A549 (cell line): Measurements from ENCODE around the gene PANX1.

Source experiments
- CTCF ChIP-seq: fragments of >200 bp; sonication (Bioruptor Twin); formaldehyde crosslinking; IDR thresholded peaks from 3 replicates; pipeline ENCODE4 v1.5.1; 2016
- JUN ChIP-seq, 2 experiments: fragments of >200 bp; sonication (Bioruptor Twin); formaldehyde crosslinking; IDR thresholded peaks; 2 replicates in 1 of 2; 3 replicates in 1 of 2; pipeline ENCODE4 v1.6.1; 2016 to 2017
- MAFK ChIP-seq: fragments of 450-650 bp; IDR thresholded peaks from 2 replicates; pipeline ENCODE4 v1.6.1; 2014; ENCODE audit not compliant: partially characterized antibody
- MAZ ChIP-seq: fragments of 150-350 bp; IDR thresholded peaks from 2 replicates; pipeline ENCODE4 v1.6.1; 2014; ENCODE audit warnings: antibody characterized with exemption, low read depth, low read length, borderline replicate concordance
- NFE2L2 ChIP-seq: fragments of 150-350 bp; conservative IDR thresholded peaks from 2 replicates; pipeline ENCODE4 v1.6.1; 2014; ENCODE audit warnings: low read length
- POLR2A ChIP-seq: IDR thresholded peaks from 2 replicates; pipeline ENCODE4 v1.6.1; 2012; ENCODE audit warnings: mild to moderate bottlenecking, low read length
- POLR2AphosphoS2 ChIP-seq: conservative IDR thresholded peaks from 2 replicates; pipeline ENCODE4 v1.6.1; 2012; ENCODE audit warnings: low read length, improper control_type of control experiment, inconsistent platforms
- REST ChIP-seq: fragments of 200-600 bp; sonication (generic); IDR thresholded peaks from 2 replicates; pipeline ENCODE4 v1.6.1; 2016; ENCODE audit warnings: antibody characterized with exemption, mild to moderate bottlenecking, moderate library complexity
- TFCP2L1 ChIP-seq: fragments of 250-450 bp; sonication (Bioruptor Pico); IDR thresholded peaks from 2 replicates; pipeline ENCODE4 v1.5.0; 2021; ENCODE audit warnings: mild to moderate bottlenecking
- ZFP36 ChIP-seq: fragments of 450-650 bp; IDR thresholded peaks from 2 replicates; pipeline ENCODE4 v1.6.1; 2014; ENCODE audit warnings: borderline replicate concordance; ENCODE audit not compliant: partially characterized antibody

GRCh38 chr11:94132823-94133408, 4.3 kb downstream of the PANX1 start:
- no peak for TF ChIP-seq CTCF
- no peak for TF ChIP-seq MAZ
- no peak for TF ChIP-seq REST
- TF ChIP-seq TFCP2L1 (CRISPR knock-in tag), result no peak
- TF ChIP-seq POLR2A, result no peak
- no peak for TF ChIP-seq MAFK
- no peak for TF ChIP-seq POLR2AphosphoS2
- TF ChIP-seq ZFP36, result no peak
- no peak for TF ChIP-seq NFE2L2
- no peak for TF ChIP-seq JUN (IDR thresholded peaks at IDR 0.05)
